HepG2 (cell line): ENCODE measurements around the gene NKX2-3. TPM values are rescaled to one million over a fixed set of nuclear protein-coding genes. Genes with fewer than 3 reads are reported as not detected.

Experiments used
- ATAC-seq: fragments of 200-7000 bp; cut with Tn5 transposase; 3 replicates; pipeline ENCODE4 v1.9.1; 2020; ENCODE audit warnings: mild to moderate bottlenecking, moderate library complexity
- BruUV-seq: library from RNA; stranded (reverse); fragments of 400-500 nt; replicated peaks from 2 replicates; lab custom pipeline; 2021; lab: Mats Ljungman, UMichigan
- CTCF ChIA-PET: fragments of 300-600 bp; formaldehyde crosslinking; extraction: SDS; loops from one replicate; lab custom pipeline; 2021; ENCODE audit warnings: low total read pairs, inconsistent platforms, low intra/inter-chr PET ratio; lab: Yijun Ruan, JAX
- POLR2A ChIA-PET: fragments of 350-600 bp; sonication (Branson Sonifier 250); formaldehyde crosslinking; loops from one replicate; lab custom pipeline; 2020; ENCODE audit warnings: antibody characterized with exemption, inconsistent platforms; lab: Yijun Ruan, JAX
- DNase-seq: peaks from one replicate; pipeline ENCODE4 v3.0.0-alpha.2; 2015; ENCODE audit warnings: low spot score
- FAIRE-seq: peaks from 3 replicates; lab custom pipeline; 2011; peaks lifted over from hg19 to GRCh38; lab: Jason Lieb, UNC
- H2AFZ ChIP-seq: one replicate; pipeline ENCODE4 v1.6.1; 2011; ENCODE audit warnings: low read length, inconsistent platforms
- H3K27ac ChIP-seq: fragments of 300-600 bp; 3 replicates; pipeline ENCODE4 v1.8.0; 2011; ENCODE audit warnings: mixed run types, mild to moderate bottlenecking, mixed read lengths, low read length, inconsistent platforms; ENCODE audit not compliant: insufficient read depth; ENCODE audit errors: extremely low read length
- H3K27me3 ChIP-seq, 2 experiments: fragments of 200-600 bp in 1 of 2; 2 replicates in 1 of 2; 3 replicates in 1 of 2; pipeline versions ENCODE4 v1.6.0 to v1.8.0; 2011; ENCODE audit warnings: low read length in 2 of 2, mild to moderate bottlenecking in 2 of 2, moderate library complexity in 2 of 2, inconsistent platforms in 1 of 2; ENCODE audit not compliant: insufficient read depth in 2 of 2, control insufficient read depth in 1 of 2
- H3K36me3 ChIP-seq, 2 experiments: fragments of 200-600 bp in 1 of 2; replicated peaks in 1 of 2; 2 replicates in 1 of 2; 3 replicates in 1 of 2; pipeline versions ENCODE4 v1.5.1 to v1.8.0; 2011; ENCODE audit warnings: low read length in 2 of 2, inconsistent platforms in 1 of 2; ENCODE audit not compliant: insufficient read depth in 2 of 2, control insufficient read depth in 1 of 2
- H3K4me1 ChIP-seq: 2 replicates; pipeline ENCODE4 v1.5.1; 2012; ENCODE audit warnings: low read length, inconsistent platforms; ENCODE audit not compliant: insufficient read depth
- H3K4me2 ChIP-seq: 2 replicates; pipeline ENCODE4 v1.6.0; 2011; ENCODE audit warnings: low read depth, low read length, inconsistent platforms
- H3K4me3 ChIP-seq, 3 experiments: fragments of 200-600 bp in 1 of 3; sonication (generic), shearing (Covaris generic) in 1 of 3; replicated peaks in 1 of 3; 2 replicates each; pipeline ENCODE4 v1.5.1; 2011 to 2016; ENCODE audit warnings: low read length in 3 of 3, inconsistent platforms in 2 of 3, low read depth in 2 of 3, mild to moderate bottlenecking in 2 of 3, control low read depth in 1 of 3, mixed read lengths in 1 of 3; ENCODE audit not compliant: insufficient read depth in 1 of 3
- H3K79me2 ChIP-seq: one replicate; pipeline ENCODE4 v1.6.1; 2011; ENCODE audit warnings: low read length, inconsistent platforms; ENCODE audit not compliant: insufficient read depth
- H3K9ac ChIP-seq: 2 replicates; pipeline ENCODE4 v1.6.0; 2011; ENCODE audit warnings: mild to moderate bottlenecking, low read depth, low read length, inconsistent platforms; ENCODE audit not compliant: insufficient read depth
- H3K9me3 ChIP-seq: 2 replicates; pipeline ENCODE4 v1.5.1; 2012; ENCODE audit warnings: mild to moderate bottlenecking, low read length
- H4K20me1 ChIP-seq: 2 replicates; pipeline ENCODE4 v1.6.0; 2011; ENCODE audit warnings: inconsistent platforms, mild to moderate bottlenecking, low read length, moderate library complexity; ENCODE audit not compliant: insufficient read depth
- ELF1 ChIP-seq: sonication (generic); formaldehyde crosslinking; IDR thresholded peaks from 2 replicates; pipeline ENCODE4 v1.4.0; 2020; ENCODE audit warnings: missing genetic modification reagents
- PITX1 ChIP-seq: sonication (generic); formaldehyde crosslinking; IDR thresholded peaks from 2 replicates; pipeline ENCODE4 v1.5.1; 2020; ENCODE audit warnings: mild to moderate bottlenecking, missing genetic modification reagents
- SMAD9 ChIP-seq: sonication (generic); formaldehyde crosslinking; IDR thresholded peaks from 2 replicates; pipeline ENCODE4 v1.5.1; 2020; ENCODE audit warnings: mild to moderate bottlenecking, missing genetic modification reagents
- SRSF9 ChIP-seq: fragments of 200-400 bp; formaldehyde crosslinking; IDR thresholded peaks from 2 replicates; pipeline ENCODE4 v1.6.1; 2018; ENCODE audit warnings: borderline replicate concordance, mild to moderate bottlenecking, low read depth, low read length; ENCODE audit not compliant: insufficient read depth, poor library complexity, severe bottlenecking
- TRIM24 ChIP-seq: sonication (generic); formaldehyde crosslinking; IDR thresholded peaks from 2 replicates; pipeline ENCODE4 v1.8.0; 2022; ENCODE audit warnings: mild to moderate bottlenecking, missing genetic modification reagents
- ZNF333 ChIP-seq: sonication (generic); formaldehyde crosslinking; IDR thresholded peaks from 2 replicates; pipeline ENCODE4 v1.4.0; 2020; ENCODE audit warnings: mild to moderate bottlenecking, missing genetic modification reagents, borderline replicate concordance
- WGBS: methylation state at CpG from one replicate; pipeline ENCODE4 v1.1.6; 2017; ENCODE audit warnings: low lambda C conversion rate; 5-methylcytosine and 5-hydroxymethylcytosine counted together
- in situ Hi-C: cut with HindIII; loops from 2 replicates; pipeline ENCODE4 v1.10.0; 2017; ENCODE audit warnings: low pct_unique_long_range_greater_than_20kb; ENCODE audit not compliant: extremely low pct_ligation_motif_present
- intact Hi-C: fragments of 100-400 bp; cut with micrococcal nuclease; formaldehyde crosslinking; loops from one replicate; pipeline ENCODE4 v1.10.0; 2022; ENCODE audit not compliant: unreplicated experiment
- polyA plus RNA-seq, 8 experiments: library from polyadenylated mRNA; depleted of rRNA in 3 of 8; stranded (reverse) in 7 of 8; unstranded in 1 of 8; fragments of >200 nt; fragmentation: Illumina TruSeq in 4 of 8; extraction: Trizol in 4 of 8; gene quantifications; 2 replicates each; pipeline versions ENCODE4 v1.2.1 to v1.2.3, GENCODE V29; 2011 to 2016; ENCODE audit warnings: low read depth in 4 of 8, missing spikeins in 1 of 8, mixed read lengths in 1 of 8; ENCODE audit not compliant: insufficient read depth in 1 of 8
- total RNA-seq, 5 experiments: library from RNA; depleted of rRNA; stranded (reverse); fragments of >200 nt; fragmentation: Illumina TruSeq; extraction: Trizol; gene quantifications; 2 replicates each; pipeline ENCODE4 v1.2.3, GENCODE V29; 2016; ENCODE audit warnings: low read depth in 1 of 5
- TF ChIP-seq, protein P1 (sequence below): IDR thresholded peaks from 2 replicates; pipeline ENCODE4 v1.6.1; 2012; ENCODE audit warnings: inconsistent platforms

The NKX2-3 gene
- total and polyA plus RNA-seq, 2 of the 13 experiments (the other 11 are each of a cell fraction or from before 2014, with no cell fraction given), result not detected

DNA sequence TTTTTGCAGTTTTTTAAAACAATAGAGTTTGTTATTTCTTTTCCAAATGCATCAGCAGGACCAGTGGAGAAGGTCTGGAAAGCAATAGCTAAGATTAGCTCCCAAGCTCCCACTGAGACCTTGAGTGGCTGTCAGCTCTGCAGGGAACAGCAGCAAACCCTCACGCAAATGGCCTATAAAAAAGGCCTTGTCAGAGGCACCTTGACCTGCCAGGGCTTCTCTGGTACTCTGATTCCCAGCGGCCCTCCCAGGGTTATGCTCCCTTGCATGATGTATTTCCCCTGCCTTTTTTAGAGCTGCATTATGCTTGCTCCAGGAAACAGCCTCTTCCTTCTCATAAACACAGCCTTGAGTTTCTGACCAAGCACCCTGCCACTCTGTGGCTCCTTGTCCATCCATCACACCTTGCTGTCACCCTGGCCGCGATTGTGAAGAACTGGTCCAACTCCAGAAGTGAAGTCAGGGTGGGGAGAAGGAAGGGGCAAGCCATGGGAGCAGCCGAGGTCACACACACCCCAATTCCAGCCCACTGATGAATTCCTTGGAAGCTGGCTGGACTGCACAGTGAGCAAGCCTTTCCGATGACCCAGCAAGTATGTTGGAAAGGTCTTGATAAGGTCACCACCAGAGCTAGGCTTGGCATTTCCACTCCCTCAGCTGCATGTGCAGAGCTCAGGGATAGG lies 35.3 kb upstream of the NKX2-3 start:
- H3K4me3 ChIP-seq, result no peak overlapping the region
- in situ Hi-C loops (no loop called here), intact Hi-C loops (no loop called here)
- H3K4me2 ChIP-seq, result no peak overlapping the region
- WGBS, result 6% methylated on average over 6 of the region's 6 CpGs
- H3K27me3 ChIP-seq, result peaks cover 0 to 1% of the 10 kb centered on the region in 2 experiments; a peak in 3 of 5 replicates
- no peaks in the 10 kb centered on the region for H3K36me3 ChIP-seq
- H3K27ac ChIP-seq, result no peak overlapping the region
- H3K9ac ChIP-seq, result no peak overlapping the region
- ChIA-PET CTCF (no interaction called here), POLR2A (no interaction called here)
- no peaks in the 10 kb centered on the region for H3K79me2 ChIP-seq
- no peaks in the 10 kb centered on the region for H3K9me3 ChIP-seq
- H2AFZ ChIP-seq, result no peak overlapping the region
- no TSS peak for BruUV-seq
- TF ChIP-seq PITX1 (CRISPR knock-in tag), result no peak
- no peak for TF ChIP-seq ZNF333
- no peak for TF ChIP-seq SRSF9
- TF ChIP-seq ELF1 (CRISPR knock-in tag), result no peak
- no peak for TF ChIP-seq SMAD9 (CRISPR knock-in tag)
- no peak for TF ChIP-seq TRIM24 (CRISPR knock-in tag)
- DNase-seq (no peak), FAIRE-seq (no peak), ATAC-seq (no peak)
- H4K20me1 ChIP-seq, result no peaks in the 10 kb centered on the region
- no peaks in the 10 kb centered on the region for H3K4me1 ChIP-seq

DNA sequence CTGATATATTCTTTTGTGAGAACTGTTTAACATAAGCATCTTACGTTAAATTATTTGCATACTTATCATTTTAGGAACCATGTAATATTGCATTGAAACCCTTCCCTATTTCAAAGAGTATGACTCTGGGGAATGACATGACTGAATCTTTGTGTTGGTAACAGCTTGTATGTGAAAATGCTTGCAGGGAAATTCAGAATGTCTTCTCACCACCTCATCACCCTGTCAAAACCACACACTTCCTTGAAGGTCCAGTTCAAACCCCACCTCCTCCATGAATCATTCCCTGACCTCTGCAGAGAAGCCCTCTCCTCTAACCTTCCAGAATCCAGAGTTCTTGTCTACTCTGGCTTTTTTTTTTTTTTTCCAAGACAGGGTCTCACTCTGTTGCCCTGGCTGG lies 26.3 kb upstream of the NKX2-3 start:
- no TSS peak for BruUV-seq
- ChIA-PET POLR2A (no interaction called here), CTCF (no interaction called here)
- no peak for ATAC-seq
- Histone ChIP-seq H3K36me3 (no peaks in the 10 kb centered on the region), H3K79me2 (no peaks in the 10 kb centered on the region), H3K4me3 (no peak overlapping the region), H3K27me3 (peaks cover 0 to 7% of the 10 kb centered on the region in 2 experiments; a peak in 2 of 5 replicates), H3K9ac (no peak overlapping the region), H3K4me2 (no peak overlapping the region), H3K27ac (no peak overlapping the region), H3K9me3 (no peaks in the 10 kb centered on the region), H3K4me1 (no peaks in the 10 kb centered on the region), H4K20me1 (no peaks in the 10 kb centered on the region), H2AFZ (no peak overlapping the region)
- WGBS, result 0% methylated on average over 1 of the region's 1 CpG
- intact Hi-C loops, result no loop called here
- no peak for FAIRE-seq
- TF ChIP-seq, protein P1, sequence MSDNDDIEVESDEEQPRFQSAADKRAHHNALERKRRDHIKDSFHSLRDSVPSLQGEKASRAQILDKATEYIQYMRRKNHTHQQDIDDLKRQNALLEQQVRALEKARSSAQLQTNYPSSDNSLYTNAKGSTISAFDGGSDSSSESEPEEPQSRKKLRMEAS, result no peak
- in situ Hi-C loops, result no loop called here
- no peak for DNase-seq
